GM19240 (cell line): ENCODE results near the gene WDR4.
"Not testable (repeated sequence)": the region's sequence is repeated elsewhere in the genome, so short reads cannot be mapped to it uniquely, and the experiment has no call there.

Source experiments
- DNase-seq: peaks from one replicate; pipeline ENCODE4 v3.0.0; 2011; ENCODE audit warnings: low spot score; ENCODE audit not compliant: insufficient read length

The WDR4 gene

DNA sequence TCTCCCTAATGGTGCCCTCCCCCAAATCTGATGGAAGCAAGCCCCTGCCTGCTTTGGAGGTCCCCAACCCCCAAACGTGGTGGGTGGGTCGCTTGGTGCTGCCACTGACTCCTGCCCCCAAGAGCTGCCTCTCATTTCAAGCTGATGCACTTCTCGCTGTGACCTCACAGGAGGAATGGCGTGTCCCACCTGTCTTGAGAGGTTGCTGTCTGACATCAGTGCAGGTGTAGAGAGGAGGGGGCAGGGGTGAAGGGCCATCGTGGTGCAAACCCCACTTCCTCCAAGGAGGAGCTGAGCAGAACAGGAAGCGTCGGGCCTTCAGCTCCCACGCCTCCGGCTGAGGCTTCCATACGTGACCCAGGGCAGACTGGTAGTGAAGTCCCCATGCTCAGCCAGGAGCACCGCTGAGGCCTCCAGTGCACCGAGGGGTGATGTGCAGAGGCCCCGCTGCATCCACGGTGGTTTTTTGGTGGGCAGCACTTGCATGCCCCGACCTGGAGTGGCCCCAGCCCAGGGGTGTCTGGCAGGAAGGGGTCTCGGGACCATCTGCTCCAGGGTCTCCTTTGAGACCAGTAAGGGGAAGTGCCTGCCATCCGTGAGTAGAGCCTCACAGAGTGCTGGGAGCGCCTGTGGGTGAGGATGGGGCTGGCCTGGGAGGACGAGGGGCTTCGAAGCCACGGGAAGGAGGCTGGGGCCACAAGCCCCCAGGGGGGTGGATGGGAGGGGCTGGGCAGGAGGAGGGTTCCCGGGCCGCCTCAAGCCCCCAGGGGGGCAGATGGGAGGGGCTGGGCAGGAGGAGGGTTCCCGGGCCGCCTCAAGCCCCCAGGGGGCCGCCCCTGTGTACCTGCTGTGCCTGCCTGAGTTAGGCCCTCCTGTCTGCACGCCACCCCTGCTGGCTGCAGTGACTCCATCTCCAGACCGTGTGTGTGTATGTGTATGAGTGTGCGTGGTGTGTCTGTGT lies 39.8 kb downstream of the WDR4 start:
- DNase-seq, result no peak

DNA sequence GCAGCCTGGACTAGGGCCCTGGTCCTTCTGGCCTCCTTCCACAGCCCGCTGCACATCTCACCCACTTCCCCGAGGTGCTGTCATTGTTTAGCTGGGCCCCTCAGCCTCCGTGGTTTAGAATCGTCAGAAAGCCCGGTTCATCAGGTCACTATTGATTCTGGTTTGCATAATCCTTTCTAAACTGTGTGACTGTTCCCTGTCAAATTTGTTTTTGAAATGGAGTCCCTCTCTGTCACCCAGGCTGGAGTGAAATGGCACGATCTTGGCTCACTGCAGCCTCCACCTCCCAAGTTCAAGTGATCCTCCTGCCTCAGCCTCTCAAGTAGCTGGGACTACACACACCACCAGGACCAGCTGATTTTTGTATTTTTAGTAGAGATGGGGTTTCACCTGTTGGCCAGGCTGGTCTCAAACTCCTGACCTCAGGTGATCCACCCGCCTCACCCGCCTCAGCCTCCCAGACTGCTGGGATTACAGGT lies 41.1 kb downstream of the WDR4 start:
- not testable (repeated sequence) for DNase-seq

DNA sequence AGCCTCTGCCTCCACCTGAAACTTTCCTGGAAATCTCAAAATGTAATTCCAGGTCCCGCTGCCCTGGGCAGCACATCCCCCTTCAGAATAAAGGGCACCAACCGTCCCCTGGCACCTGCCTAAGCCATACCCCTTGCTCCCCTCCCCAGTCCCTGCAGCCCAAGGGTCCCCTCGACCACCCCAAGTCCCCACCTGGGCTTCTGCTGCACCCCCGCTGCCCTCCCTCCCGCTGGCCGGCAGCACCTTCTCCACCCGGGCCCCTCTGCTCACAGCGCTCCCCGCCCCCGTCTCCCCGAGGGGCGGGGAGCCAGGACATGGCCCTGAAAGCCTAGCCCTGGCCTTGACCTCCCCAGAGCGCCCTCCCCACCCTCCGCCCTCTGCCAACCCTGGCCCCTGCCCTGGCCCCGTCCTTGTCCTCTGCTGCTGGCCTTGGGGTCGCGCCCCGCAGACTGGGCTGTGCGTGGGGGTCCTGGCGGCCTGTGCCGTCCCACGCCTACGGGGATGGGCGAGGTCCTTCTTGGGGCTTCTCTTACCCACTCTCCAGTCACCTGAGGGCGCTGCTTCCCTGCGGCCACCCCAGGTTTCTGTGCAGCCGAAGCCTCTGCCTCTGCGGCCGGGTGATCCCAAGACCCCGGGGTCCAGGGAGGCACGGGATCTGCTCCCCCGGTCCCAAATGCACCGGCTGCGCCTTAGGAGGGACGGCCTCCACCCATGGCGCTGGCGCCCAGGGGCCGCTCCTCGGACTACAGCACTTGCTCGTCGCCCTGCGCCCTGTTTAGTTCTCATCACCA lies 41.7 kb downstream of the WDR4 start:
- no peak for DNase-seq

DNA sequence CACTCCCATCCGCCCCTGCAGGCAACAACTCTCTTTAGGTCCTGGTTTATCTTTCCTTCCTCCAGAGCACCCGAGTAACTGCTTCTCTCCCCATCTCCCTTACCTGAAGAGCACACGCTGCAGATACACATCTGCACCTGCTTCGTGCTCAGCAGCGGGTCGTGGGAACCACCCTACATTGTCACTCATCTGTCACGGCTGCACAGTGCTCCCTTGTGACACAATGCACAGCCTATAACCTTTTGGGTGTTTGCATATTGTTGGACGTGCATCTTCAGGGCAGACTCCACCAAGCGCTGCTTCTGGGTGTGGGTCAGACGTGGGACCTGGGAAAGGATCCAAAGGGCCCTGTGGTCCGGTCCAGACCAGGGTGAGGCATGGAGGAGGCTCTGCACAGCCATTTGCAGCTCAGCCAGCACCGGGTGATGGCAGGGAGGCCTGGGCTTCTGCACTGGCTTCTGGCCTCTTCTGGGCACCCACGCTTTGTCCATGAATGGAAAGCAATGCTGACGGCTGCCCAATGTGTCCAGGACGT lies 42.5 kb downstream of the WDR4 start:
- DNase-seq, result no peak

DNA sequence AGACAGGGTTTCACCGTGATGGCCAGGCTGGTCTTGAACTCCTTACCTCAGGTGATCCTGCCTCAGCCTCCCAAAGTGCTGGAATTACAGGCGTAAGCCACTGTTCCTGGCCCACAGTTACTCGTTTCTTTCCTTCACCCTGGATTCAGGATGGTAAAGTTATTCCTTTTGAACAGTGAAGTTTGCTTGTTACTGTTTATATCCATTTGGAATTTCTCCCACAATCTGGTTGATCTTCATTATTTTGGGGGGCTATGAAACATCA lies 43.0 kb downstream of the WDR4 start:
- no peak for DNase-seq

DNA sequence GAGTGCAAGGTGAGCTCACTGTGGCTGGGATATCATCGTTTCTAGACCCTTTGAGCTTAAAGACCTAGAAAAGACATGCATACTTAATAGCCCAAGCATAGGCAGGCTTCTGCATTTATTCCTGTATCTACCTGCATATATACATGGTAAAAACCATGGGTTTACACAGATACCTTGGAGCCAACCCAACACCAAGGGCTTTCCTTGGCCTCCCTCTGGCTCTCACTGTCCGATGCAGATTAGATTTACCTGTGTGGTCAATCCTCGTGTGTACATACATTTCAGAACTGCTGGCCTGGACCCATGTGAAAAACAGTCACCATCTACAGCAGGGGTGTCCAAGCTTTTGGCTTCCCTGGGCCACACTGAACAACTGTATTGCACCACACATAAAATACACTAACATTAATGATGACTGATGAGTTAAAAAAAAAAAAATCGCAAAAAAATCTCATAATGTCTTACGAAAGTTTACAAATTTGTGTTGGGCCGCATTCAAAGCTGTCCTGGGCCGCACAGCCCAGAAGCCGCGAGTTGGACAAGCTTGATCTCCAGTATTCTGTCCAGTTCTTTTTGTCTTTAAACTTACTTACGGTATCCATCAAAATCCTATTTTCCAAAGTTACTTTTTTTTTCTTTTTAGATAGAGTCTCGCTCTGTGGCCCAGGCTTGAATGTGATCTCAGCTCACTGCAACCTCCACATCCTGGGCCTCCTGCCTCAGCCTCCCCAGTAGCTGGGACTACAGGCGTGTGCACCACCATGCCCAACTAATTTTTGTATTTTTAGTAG lies 43.5 kb downstream of the WDR4 start:
- DNase-seq, result no peak

DNA sequence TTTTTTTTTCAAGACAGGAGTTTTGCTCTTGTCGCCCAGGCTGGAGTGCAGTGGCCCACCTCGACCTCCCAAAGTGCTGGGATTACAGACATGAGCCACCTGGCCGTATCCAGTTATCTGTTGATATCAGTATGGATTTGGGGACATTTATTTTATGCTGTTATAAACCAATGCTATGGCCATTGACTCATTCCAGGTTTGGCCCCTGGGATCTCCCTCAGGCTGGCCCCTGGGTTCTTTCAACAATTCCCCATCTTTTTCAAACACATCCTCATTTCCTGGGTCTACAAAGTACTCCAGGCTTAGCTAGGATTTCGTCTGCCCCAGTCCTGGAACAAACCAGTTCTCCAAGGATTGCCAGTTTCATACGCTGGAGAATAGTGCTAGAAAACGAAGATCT lies 44.1 kb downstream of the WDR4 start:
- no peak for DNase-seq

DNA sequence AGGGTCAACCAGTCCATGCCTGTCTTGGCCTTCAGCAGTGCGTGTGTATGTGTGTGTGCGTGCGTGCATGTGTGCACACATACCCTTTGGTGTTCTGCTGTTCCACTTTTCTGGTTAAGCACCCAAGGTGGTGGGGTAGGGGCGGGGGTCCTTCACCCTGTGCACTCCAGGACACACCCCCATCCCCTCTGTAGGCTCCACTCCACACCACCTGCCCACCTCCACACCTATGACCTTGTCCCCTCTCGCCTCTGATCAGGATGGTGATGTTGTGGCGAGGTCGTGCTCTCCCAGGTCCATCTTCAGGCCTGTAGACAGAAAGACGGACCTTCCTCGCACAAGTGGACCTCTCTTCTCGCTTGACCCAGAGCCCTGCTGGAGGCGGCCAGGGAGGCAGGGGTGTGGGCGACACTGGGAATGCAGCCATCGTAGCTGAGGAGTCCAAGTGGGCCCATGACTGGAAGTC lies 44.6 kb downstream of the WDR4 start:
- no peak for DNase-seq

DNA sequence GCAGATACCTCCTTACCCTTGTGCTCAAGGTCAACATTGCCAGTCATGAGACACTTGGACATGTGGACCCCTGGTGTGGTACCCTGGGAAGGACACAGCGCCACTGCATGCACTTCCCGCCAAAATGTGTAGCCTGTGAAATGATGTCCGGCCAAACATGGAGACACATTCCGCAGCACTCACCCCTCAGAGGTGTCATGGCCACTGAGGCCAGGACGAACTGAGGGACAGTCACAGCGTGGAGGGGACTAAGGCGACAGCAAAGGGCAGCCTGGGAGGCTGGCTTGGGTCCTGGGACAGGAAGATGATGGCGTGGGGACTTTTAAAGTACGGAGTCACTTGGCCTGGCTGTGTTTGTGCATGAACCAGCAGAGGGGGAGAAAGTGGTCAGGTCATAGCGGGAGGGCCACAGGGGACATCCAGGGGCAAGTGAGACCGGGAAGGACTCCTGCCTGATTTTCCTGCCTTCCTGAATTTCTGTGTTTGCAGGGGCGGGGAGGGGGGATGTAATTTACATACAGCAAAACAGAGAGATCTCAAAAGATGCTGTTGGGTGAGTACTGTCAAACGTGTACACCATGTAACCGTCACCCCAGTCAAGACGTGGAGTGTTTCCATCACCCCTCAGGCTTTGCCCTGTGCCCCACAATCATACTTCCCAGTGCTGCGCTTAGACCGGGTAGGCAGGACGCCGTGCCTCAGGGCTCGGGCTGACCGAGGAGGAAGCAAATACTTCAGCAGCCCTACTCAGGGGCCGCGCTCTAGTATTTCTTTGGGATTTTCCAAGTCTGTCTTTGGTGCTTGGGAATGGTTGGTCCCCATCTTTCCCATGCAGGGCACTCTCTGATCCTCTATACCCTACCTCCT lies 45.2 kb downstream of the WDR4 start:
- no peak for DNase-seq

DNA sequence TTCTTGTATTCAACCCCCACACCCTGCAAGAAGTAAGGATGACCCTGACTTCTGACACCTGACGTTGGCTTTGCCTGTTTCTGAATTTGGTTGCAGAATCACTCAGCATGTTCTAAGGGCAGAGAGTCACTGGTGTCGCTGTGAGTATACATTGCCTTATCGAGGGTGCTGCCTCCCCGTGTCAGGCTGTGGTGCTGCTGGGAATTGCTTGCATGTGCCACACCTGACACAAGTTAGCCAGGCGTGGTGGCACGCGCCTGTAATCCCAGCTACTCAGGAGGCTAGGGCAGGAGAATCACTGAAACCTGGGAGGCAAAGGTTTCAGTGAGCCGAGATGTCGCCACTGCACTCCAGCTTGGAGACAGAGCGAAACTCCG lies 45.9 kb downstream of the WDR4 start:
- no peak for DNase-seq

DNA sequence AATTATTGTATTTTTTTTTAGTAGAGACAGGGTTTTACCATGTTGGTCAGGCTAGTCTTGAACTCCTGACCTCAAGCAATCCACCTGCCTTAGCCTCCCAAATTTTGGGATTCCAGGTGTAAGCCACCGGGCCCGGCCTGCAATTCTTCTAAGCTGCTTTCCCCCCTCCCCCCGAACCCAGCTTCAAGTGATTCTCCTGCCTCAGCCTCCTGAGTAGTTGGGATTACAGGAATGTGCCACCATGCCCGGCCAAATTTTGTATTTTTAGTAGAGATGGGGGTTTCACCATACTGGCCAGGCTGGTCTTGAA lies 47.1 kb downstream of the WDR4 start:
- DNase-seq, result not testable (repeated sequence)

DNA sequence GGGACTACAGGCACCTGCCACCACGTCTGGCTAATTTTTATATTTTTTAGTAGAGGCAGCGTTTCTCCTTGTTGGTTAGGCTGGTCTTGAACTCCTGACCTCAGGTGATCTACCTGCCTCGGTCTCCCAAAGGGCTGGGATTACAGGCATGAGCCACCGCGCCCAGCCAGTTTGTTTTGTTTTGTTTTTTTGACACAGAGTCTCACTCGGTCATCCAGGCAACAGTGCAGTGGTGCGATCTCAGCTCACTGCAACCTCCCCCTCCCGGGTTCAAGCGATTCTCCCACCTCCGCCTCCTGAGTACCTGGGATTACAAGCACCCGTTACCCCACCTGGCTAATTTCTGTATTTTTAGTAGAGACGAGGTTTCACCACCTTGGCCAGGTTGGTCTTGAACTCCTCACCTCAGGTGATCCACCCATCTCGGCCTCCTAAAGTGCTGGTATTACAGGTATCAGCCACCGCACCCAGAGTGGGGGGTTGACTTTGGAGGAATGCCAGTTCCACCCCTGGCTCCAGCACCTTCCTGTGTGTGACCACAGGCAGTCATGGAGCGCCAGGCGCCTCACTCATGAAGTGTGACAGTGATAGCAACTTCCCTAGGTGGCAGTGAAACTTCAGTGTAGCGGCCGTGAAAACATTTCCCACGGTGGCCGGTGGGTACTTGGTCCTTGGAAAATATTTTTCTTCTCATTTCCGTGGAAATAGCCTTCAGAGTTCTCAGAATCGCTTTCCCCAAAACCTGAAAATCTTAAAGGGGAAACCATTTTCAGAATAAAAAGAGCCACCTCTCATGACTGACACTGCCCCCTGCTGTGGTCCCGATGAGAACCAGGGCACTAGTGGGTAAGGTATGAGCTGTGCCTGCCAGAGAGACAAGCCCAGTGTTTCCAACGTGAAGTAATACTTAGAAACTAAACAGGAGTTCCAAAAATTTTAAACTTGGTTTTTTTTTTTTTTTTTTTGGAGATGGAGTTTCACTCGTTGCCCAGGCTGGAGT lies 48.6 kb downstream of the WDR4 start:
- no peak for DNase-seq

DNA sequence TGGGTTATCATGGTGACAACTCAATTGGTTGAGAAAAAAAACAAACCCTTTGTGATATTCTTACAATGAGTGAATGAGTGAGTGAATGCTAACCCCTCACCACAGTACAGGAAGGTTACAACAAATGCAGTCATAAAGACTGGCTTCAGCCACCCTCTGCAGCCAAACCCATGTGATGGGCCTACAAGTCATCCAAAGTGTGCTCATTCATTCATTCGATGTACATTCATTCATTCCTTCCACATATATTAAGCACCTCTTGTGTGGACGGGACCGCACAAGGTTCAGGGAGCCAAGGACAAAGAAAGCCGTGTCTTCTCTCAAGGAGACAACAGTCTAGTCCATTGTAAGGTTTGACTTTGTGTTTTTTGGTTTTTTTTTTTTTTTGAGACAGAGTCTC lies 49.4 kb downstream of the WDR4 start:
- no peak for DNase-seq

DNA sequence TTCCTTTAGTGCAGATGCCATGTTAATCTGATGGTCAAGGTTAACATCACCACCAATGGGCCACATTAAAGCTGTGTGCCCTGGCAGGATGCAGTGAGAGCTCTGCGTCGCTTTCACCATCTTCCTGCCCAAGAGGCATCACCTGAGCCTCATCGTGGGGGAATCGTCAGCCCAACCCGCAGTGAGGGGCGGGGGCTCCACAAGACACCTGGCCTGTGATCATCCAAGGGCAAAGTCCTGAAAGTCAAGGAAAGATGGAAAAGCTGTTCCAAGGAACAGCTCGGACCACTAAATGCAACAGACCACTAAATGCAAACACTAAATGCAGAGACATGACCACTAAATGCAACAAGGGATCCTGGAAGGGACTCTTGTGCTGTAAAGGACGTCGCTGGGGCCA lies 49.9 kb downstream of the WDR4 start:
- no peak for DNase-seq

DNA sequence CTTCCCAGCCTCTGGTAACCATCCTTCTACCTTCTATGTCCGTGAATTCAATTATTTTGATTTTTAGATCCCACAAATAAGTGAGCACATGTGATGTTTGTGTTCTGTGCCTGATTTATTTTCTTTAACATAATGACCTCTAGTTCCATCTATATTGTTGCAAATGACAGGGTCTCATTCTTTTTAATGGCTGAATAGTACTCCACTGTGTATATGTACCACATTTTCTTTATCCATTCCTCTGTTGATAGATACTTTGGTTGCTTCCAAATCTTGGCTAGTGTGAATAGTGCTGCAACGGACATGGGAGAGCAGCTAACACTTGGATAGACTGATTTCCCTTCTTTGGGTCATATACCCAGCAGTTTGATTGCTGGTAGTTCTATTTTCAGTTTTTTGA lies 51.8 kb downstream of the WDR4 start:
- DNase-seq, result no peak

DNA sequence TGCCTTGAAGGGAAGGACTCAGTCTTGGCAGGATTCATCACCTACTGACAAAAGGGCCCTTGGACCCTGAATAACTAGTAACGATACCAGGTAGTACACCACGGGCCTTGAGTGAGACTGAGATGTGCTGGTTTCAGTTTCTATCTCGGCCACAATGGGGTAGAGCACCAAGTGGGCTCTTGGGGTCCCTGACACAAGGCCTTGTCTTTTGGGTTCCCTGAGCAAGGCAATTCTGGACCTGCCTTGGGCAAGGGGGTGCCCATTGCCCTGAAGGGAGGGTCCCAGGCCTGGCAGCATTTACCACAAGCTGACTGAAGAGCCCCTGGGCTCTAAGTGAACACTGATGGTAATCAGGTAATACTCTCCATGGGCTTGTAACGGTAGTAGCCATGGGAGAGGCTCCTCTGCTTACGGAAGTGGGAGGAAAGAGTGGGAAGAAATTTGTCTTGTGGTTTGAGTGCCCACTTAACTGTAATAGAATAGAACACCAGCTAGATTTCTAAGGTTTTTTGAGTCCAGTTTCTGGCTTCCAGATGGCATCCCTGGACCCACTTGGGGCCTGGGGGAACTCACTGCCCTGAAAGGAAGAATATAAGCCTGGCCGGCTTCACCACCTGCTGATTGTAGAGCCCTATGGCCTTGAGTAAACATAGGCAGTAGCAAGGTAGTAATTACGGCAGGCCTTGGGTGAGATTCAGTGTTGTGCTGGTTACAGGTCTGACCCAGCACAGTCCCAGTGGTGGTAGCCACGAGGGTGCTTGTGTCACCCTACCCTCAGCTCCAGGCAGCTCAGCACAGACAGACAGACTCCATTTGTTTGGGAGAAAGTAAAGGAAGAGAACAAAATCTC lies 58.5 kb downstream of the WDR4 start:
- DNase-seq, result no peak

DNA sequence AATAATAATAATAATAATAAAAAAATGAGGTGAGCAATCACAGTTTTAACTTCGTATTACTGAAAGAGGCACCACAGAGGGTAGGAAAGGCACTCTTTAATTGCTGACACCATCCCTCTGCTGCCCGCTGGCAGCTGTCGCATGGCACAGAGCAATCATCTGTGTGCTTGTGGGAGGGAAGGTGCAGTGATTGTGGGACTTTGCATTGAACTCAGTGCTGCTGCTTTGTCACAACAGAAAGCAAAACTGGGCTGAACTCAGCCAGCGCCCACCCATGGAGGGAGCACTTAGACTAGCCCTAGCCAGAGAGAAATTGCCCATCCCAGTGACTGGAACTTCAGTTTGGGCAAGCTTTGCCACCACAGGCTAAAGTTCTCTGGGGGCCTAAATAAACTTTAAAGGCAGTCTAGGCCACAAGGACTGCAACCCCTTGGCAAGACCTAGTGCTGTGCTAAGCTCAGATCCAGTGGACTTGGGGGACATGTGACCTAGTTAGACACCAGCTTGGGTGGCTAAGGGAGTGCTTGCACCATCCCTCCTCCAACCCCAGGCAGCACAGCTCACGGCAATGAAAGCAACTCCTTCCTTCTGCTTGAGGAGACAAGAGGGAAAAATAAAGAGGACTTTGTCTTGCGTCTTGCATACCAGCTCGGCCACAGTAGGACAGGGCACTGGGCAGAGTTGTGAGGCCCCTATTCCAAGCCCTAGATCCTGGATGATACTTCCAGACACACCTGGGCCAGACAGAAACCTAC lies 59.3 kb downstream of the WDR4 start:
- no peak for DNase-seq

DNA sequence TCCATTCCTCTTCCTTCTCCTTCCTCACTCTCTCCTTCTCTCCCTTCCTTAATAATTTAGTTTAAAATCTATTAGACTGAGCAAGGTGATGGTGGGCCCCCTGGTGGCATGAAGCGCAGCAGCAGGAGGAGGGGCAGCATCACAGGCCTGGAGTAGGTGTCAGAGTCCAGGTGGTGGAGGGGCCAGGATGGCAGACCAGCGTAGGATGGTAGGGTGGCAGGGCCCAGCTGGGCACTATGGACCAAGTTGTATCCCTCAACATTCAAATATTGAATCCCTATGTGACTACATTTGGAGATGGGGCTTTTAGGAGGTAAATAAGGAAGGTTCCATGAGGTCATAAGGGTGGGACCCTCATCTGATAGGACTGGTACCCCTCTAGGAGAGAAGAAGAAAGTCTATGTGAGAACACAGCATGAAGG lies 61.0 kb downstream of the WDR4 start:
- no peak for DNase-seq
